Stimulated activated CD4-positive, alpha-beta T cell treated with anti-CD3 and anti-CD28 coated beads, Interleukin-12 subunit alpha, Interleukin-12 subunit beta, amount 100 ng/mL, for 24 hours (primary cell): ENCODE results near the gene FGF8.
"Not testable (repeated sequence)": the region's sequence is repeated elsewhere in the genome, so short reads cannot be mapped to it uniquely, and the experiment has no call there.

Experiments used
- DNase-seq, 2 experiments: peaks; one replicate each; pipeline ENCODE4 v3.0.0-alpha.2; 2020; ENCODE audit warnings: low read depth in 2 of 2

The FGF8 gene, protein sequence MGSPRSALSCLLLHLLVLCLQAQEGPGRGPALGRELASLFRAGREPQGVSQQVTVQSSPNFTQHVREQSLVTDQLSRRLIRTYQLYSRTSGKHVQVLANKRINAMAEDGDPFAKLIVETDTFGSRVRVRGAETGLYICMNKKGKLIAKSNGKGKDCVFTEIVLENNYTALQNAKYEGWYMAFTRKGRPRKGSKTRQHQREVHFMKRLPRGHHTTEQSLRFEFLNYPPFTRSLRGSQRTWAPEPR

DNA sequence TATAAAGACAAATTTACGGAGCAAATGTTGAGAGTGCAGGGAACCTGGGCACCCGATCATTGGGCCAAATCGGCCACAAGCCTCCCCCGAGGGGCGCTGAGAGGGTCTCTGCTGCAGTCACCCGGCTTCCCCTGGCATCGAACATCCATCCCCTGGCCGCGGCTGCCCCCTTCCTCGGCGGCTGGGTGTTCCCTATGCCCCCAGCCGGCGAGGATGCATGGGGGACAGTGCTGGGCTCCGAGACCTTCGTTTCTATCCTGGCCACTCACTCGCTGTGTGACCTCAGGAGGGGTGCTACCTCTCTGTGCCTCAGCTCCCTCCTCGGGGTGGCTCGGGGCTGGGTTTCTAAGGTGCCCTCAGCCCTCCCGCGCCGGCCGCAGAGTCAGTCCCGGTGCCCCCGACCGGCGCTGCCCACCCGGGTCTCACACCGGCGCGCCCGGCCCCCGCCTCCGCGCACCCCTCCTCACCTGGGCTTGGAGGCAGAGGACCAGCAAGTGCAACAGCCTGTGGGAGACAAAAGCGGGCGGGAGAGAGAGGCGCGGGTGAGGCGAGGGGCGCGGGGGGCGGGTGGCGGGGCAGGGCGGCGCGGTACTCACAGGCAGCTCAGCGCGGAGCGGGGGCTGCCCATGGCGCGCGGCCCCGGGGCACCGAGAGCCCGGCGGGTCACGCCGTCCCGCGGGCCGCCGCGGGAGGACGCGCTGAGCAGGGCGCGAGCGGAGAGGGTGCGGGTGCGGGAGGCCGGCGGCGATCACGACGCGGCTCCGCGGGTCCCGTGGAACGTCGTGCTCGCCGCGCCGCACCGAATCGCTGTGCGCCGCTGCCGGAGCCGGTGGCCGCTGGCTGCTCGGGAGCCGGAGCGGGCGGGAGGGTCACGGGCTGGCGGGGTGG, at the start of gene FGF8:
Gene FGF8, minus strand, starts transcription at position 842 of the 888 bp plus-strand sequence. Its CDS starts 214 bp downstream, at position 628.
- DNase-seq = no peak

DNA sequence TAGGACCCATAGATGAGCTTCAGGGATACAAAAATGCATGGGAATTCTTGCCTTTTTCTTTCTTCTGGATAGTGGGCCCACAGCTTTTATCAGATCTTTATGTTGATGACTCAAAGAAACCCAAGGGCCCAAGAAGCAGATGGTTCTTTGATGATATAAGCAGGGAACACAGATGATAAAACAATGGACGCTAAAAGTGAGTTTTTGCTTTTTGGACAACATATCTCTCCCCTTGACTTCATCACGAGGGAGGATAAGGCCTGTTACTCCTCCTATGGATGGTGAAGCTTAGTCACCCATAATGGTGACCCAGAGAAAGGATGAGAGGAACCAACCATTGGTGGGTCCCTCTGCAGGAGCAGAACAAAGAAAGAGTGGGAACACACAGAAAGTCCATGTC, 48.8 kb upstream of the FGF8 start:
- no peak for DNase-seq

DNA sequence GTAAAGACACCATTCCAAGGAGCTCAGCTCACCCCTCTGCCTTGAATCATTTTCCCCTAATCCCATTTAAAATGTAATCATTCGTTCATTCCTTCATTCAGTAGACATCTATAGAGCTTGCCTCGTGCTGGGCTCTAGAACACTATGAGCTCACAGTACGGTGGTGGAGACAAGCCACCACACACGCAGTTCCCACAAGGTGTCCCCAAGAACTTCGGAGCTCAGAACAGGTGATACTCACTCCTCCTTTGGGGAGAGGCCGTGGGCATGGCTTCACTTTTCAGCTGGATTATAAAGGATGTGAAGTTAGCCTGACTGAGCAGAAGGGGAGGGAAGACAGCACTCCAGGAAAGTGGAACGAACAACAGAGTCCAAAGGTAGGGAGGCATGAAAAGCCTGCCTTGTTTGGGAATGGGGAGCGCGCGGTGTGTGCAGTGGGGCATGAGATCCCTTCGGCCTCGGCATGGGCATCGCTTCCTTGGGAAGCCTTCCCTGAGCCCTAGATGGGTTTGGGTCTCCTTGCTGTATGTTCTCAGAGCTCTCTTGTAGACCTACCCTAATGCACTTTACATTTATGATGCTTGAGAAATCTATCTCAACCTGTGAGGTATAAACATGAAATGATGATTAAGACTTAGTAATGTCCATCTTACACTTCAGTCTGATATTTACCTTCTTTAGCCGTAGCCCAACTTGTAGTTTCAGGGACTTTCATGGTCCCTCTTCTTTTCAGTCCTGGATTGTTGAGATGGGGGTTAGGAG, 43.1 kb upstream of the FGF8 start:
- no peak for DNase-seq

DNA sequence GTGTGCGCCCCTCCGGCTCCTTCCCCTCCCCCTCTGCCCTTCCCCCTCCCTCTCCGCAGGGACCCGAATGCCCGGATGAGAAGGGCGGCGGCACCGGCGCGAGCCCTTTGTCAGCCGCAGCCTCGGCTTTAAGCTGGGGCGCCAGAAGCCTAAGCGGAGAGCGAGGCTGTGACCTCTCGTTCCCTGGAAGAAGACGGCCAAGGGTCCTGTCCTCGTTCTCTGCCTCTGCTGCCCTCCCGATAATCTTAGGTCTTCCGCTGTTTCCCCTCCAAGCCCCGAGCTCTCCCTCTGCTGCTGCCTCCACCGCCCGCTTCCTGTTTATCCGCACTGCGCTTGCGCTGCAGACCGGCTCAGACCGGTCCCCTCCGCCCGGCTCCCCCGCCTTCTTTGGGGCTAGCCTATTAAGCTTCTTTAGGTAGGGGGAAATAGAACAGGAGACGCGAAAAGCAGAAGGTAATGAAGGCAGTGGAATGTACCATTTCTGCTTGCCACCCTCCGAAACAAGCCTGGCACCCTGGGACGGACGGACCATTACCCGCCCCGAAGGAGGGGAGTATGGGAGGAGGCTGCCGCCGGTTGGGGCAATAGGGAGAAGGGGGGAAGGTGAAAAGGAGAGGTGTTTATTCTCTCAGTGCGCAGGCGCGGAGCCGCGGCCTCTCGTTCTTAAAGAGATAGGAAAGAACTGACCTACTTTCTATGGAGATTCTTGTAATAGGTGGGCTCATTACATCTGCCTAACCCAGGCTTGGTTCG, 42.4 kb upstream of the FGF8 start, which contains the start of gene OGA:
Gene OGA, minus strand, starts transcription at position 326 of the 753 bp plus-strand sequence. CDS start 422 bp downstream, outside the sequence.
- DNase-seq = peak; percentile 93

DNA sequence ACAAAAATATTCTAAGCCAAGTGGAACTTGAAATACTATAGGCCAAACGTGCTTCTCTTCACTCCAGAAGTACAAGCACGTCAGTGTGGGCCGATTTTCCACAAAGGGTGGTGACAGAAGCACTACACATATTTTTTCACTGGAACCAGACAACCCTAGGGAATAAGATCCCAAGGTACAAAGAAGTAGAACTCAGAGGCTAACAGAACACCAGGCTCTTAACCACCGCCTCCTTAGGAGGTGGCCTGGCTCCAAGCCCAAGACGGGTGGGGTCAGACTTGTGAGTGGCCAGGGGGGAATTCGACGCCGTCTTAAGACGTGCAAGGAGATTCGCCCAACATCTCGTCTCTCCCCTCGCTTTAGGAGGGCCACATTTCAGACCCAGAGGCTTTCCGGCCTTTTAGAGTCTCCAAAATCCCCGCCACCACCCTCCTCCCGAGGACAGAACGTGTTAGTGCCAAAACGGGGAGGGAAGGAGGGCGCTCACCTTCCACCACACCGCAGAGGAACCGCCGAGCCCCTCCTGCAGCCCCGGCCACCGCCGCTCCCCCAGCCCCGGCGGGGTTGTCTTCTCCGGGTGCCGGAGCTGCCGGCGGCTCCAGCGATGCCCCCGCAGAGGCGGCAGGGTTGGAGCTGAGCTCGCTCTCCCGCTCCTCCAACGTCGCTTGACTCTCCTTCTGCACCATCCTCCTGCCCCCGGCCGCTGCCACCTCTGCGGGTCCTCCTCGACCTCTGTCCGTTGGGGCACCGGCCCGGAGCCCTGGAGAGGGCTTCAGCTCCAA, 41.6 kb upstream of the FGF8 start:
- DNase-seq = peak in 1 of 2 experiments; percentile 28

DNA sequence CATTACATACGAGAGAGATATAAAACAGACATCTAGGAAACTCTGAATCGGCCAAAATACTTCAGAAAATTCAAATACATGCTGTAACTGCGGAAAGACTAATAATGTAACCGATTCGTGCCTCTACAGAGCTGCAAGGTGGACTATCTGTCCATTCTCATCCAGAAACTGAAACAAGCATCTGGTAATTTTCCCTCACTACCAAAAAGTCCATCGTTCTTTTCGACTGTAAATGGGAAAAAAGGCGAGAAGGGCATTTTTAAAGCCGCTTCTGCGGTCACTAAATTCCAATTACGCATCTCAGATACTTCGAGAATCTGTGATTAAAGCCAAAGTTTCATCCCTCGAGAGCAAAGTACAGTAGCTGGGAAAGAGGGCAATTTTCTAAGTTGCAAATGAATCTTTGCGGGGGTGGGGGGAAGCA, 41.0 kb upstream of the FGF8 start:
- DNase-seq = no peak

DNA sequence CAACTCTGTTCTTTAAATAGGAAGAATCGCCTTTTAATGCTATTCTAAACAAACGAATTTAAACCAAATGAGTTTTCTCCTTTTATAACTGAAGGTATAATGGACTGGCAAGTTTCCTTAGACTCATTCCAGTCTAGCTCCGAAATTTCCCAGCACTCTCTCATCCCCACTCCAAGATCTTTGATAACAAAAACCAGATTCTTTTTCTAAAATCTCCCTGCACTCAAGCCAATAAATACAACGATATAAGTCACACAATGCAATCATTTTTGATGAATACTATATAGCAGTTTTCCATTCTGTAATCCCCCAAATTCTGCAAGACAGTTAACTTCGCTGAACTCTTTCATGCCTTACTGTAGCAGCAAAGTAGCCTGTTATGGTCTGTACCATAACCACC, 40.5 kb upstream of the FGF8 start:
- DNase-seq = no peak

DNA sequence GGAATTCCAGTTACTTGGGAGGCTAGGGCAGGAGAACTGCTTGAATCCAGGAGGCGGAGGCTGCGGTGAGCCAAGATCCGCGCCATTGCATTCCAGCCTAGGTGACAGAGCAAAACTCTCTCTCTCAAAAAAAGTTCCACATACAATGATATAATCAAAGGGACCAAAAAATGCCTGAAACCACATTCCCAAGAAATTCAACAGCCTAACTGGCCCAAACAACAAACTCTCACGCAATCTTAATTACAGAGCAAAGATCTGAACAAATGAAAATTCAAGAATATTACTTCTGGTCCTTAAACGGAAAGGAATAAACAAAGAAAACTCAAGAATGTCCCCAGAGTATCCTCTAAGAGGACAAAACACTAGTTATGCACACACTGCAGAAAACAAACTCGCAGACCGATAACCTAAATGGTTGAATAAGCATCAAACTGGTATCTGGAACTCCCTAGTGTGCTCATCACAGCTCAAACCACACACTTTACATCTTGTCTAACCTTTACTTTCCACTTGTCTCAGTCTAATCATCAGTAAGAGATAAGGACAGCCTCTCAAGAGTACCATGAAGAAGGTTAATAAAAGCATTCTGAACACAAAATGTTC, 38.7 kb upstream of the FGF8 start:
- DNase-seq = no peak

DNA sequence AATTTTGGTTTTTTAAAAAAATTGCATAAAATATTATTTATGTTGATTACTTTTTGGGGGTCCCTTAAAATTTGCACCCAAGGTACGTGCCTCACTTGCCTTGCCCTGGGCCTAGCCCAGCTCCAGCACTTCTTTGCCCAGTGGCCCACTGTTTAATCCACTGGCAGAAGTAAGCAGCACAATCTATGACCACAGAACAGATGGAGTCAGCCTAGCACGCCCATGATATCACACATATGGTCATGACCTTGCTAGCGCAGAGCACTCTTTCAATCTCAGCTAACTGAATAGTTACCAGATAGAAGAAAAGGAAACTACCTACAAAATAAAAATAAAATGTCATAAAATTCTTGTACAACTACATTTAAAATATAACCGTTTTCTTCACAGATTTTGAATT, 36.7 kb upstream of the FGF8 start:
- no peak for DNase-seq

DNA sequence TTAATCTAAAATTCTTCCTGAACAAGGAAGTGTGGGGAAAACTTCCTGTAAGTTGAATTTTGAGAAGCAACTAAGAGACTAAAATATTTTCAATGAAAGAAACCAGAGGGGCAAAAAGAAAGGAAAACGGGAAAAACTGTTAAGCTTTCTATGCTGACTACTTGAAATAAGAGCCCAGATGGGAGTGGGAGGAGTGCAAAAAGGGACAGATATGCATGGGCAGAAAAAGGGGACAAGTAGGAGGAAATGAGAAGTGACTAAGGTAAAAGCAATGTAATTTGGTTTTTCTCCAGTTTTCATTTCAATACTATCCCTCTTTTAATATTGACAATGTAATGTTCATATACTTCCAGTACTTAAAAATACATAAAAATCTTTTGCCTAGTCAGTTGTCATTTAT, 31.2 kb upstream of the FGF8 start:
- DNase-seq = no peak

DNA sequence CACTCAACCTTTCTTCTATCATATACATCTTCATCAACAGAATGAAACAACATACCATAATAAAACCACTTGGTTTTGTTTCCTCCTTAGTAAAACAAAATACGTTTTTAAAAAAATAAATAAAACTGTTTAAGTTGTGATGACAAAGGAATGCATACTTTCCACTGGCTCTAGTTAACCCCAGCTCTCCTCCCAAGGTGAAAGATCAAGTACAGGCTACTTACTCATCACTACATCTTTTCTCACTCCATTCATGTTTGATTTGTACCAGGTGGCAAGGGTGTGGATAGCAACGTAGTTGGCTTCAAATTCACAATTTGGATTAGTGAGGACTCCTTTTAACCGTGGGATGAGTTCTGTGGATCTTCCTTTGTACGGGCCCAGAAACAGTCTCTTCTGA, 27.6 kb upstream of the FGF8 start:
- no peak for DNase-seq

DNA sequence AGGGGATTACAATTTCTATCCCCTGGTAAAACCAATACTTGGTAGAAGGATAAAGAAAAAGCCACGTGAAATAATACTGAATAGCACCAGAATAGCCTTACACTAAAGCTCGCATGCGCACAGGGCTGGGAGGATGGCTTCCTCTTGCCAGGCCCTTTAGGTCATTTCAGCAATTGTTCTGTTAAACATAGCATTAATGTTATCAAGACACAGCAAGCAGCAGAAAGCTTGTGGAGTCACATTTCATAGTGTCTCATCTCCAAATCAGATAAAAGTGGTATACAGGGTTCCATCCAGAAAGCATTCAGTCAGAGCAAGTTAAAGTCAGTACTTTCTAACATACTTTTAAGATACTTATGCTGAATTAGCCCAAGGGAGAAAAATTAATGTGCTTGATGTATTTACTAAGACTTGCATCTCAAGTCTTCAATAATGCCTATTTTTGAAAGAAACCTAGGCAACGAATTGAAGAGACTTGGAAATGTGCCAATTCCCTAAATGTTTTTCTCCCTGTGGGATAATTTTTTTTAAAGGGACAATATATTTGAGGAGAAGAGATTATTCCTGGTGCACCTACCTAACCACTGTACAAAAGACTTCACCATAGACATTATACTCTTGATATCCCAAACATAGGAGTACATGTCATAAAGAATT, 21.6 kb upstream of the FGF8 start:
- DNase-seq = no peak

DNA sequence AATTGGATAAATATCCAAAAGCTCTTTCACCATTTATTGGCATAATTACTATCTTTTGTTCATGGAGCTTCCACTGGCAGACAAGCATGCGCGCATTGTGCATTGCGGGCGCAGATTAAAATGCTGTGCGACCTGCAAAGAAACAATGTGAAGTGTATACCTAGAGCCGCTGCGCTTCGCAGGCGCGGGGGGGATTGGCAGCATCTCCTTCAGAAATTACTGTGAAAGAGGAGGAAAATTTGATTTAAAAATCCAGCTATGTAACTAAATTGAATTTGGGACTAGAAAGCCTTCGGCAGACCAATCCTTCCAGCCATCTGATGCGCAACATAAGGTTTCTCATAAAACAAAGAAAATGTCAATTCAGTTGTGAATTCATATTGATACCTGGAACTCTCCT, 17.6 kb upstream of the FGF8 start:
- DNase-seq = no peak

DNA sequence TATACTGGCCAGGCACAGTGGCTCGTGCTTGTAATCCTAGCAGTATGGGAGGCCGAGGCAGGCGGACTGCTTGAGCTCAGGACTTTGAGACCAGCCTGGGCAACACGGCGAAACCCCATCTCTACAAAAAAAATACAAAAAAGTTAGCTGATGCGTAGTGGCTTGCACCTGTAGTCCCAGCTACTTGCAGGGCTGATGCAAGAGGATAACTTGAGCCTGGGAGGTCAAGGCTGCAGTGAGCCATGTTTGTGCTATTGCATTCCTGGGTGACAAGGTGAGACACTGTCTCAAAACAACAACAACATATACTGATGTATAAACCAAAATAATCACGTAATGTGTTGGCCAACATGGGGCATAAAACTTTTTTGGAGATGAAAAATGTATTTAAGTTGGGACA, 13.8 kb upstream of the FGF8 start:
- DNase-seq = no peak

DNA sequence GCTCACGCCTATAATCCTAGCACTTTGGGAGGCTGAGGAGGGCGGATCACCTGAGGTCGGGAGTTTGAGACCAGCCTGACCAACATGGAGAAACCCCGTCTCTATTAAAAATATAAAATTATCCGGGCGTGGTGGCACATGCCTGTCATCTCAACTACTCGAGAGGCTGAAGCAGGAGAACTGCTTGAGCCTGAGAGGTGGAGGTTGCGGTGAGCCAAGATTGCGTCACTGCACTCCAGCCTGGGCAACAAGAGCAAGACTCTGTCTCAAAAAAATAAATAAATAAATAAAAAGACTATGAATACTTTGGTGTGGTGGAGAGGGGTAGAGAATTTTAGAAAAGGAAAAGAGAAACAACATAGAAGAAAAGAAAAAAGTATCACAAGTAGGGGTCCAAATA, 13.3 kb upstream of the FGF8 start:
- DNase-seq = not testable (repeated sequence)

DNA sequence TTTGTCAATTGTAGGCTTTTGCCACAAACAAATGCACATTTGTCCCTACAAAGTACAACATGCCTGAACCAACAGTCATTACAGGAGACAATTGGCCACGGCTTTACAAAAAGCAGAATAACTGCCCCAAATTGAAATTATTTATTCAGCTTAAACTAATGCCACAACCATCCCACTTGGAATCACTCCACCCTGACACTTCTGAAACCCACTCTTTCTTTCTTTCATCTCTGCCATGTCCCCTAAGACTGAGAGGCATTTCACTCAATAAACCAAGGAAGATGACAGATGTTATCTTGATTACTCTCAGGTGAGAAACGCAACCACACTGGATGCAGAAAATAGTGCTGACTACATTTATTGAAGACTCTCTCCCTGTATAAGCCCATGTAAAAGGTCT, 9.9 kb upstream of the FGF8 start:
- no peak for DNase-seq

DNA sequence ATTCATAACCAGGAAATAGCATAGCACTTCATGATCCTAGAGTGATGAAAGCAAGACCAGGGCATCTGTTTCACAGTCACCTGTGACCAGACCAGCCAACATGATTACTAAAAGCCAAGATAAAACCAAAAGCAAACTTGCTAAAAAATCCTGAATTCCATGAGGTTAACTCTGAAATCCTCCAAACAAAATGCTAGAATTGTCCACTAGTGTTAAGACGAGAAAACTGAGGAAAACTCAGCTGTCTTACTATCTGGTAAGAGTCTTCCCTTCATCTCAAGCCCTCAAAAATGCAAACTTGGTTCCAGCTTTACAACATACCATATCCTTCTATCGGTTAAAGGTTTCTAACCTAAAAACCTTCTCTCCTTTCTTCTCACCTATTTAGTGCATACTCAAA, 8.6 kb upstream of the FGF8 start:
- DNase-seq = no peak

DNA sequence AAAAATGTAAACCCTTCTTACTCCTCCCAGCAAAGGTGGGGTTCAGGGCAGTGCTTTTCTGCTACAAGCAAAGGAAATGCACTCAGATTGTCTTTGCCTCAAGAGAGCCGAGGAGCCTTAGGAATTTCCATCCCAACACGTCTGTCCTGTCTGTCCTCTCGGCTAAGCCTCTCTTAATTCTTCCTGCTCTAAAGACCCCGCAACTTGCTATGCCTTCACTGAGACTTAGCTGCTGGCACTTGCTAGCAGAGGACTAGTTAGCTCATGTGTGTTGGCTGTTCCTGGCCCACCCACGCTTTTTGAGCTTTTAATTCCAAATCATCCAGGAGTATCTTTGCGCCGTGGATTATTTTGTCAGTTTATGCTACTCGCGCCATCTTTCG, 7.8 kb upstream of the FGF8 start:
- DNase-seq = no peak

DNA sequence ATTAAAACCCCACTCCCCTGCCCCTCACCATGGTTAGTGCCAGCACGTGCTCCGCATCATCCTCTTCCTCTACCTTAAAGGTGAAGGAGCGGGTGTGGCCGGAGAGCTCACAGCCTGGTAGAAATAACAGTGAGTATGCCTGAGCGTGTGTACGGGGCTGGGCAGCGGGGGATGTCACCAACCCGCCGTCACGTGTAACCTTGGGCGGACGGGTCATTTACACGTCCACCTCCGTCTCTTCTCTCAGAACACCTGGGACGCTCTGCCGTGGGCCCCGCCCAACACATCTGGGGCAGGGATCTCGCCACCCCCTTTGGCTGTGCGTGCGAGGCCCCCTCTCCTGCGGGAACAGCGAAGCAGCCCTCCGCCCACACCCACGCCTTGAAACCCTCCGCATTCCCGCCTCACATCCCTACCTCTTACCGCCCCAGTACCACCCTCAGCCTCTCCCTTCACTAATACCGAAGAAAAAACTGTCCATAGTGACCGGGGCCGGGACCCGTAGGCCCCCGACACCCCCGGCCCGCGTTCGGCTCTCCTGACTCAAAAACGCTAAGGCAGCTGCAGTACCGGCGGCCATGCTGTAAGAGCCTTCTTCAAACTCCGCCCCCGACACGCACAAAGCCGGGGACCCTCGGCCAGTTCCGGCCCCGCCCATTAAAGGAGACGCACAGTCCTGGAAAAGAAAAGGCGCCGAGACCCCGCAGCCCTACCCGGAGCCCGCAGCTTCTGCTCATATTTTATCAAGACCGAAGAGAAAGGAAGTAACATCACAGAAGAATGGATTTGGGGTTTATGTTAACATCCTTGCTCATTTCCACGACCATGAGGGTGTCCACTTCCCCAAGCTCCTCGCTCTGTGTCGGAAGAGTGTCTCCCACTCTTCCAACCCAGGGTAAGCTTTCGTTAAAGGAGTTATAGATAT, 7.2 kb upstream of the FGF8 start, which contains the start of gene NPM3:
Gene NPM3, minus strand, starts transcription at position 636 of the 925 bp plus-strand sequence. Its CDS starts 56 bp downstream, at position 580.
- peak; percentile 78 to 88 for DNase-seq
